ENCODE data around the gene CA10.

CA10 gene

DNA sequence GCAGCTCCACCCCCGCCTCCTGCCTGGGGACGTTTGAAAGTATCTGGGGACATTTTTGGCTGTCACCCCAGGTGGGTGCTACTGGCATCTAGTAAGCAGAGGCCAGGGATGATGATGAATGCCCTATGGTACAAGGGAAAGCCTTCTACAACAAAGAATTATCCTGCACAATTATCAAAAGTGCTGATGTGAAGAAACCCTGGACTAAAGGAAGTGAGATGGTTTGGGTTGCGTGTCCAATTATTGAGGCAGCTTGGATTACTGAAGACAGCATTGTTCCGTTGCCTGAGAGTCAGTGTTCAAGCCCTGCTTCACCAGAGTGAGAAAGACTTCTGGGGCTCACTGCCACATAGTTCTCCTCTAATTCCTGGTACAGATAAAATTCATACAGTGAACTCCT, 343.4 kb downstream of the CA10 start:
- DNase-seq (ENCODE audit: low read depth), result no peak

DNA sequence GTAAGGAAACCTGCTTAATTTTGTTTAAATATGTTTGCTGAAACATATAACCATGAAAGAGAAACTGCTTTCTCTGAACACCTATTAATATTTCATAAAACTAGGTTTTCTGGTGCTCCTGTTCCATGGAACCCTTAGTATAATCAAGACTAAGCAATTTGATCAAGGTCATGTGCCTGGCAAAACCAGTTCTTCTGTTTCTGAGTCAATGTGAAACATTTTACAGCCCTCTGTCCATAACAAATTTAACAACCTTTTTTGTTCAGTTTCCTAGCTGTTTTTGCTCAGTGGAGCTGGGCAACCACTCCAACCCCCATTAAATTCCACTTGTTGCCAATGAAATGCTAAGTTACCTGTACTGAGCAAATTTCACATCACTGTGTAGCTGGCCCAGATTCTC, 344.0 kb downstream of the CA10 start:
- DNase-seq (ENCODE audit: low read depth), result no peak

- DNase-seq (ENCODE audit: low read depth), result no peak
Observed at GRCh38 chr17:51813784-51814174, 344.7 kb downstream of the CA10 start.

- no peak for DNase-seq (ENCODE audit: low read depth)
Observed at GRCh38 chr17:51813140-51813783, 345.3 kb downstream of the CA10 start.

DNA sequence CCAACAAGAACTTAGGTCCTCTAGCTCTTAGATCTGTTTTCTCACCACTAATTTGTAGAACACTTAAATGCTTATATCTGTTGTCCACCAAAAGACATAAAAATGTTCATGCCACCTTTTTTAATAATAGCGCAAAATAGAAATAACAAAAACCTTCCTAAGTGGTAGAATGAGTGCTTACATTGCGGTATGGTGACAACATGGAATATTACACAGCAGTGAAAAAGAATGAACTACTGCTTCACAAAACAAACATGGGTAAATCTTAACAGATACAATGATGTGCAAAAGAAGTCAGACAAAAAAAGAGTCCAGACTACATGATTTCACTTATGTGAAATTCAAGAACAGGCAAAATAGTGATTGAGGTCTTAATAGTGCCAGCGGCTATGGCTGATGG, 351.1 kb downstream of the CA10 start:
- DNase-seq (ENCODE audit: low read depth), result no peak

- DNase-seq (ENCODE audit: low read depth), result no peak
Observed at GRCh38 chr17:51805765-51806164, 352.7 kb downstream of the CA10 start.

DNA sequence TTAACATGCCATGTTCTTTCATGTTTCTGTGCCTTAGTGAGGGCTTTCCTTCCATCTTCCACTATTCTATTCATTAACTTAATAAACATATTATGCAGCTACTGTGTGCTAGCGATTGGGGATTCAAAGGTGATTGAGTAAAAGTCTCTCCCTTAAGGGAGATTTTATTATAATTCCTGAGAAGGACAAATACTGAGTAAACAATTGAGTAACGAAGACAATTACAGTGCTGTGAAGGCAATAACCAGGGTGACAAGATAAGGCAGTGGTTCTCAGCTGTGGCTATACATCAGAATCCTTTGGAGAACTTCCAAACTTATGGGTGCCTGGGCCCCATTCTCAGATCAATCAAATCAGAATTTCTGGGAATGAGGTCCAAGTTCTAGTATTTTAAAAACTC, 353.3 kb downstream of the CA10 start:
- no peak for DNase-seq (ENCODE audit: low read depth)

GRCh38 chr17:51803161-51803560, 355.4 kb downstream of the CA10 start:
- DNase-seq (ENCODE audit: low read depth), result no peak

DNA sequence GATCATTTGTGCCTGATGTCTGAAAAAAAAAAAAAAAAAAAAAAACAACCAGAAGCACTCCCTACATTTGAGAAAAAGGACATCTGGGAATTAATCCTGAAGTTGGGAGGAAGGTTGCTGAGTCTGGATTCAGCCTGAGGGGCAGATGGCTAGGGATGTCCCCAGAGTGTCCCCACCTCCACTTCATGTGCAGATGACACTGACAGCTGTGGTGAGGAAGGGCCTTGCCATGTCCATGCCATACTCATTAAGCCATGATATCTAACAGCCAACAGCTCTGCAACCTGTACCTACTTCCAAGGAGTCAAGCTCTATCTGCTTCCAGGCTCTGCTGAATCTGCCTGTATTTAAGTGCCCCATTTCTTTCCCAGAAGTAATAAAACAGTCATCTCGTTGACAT, 356.0 kb downstream of the CA10 start:
- DNase-seq (ENCODE audit: low read depth), result no peak

GRCh38 chr17:51801626-51802025, 356.9 kb downstream of the CA10 start:
- no peak for DNase-seq (ENCODE audit: low read depth)

DNA sequence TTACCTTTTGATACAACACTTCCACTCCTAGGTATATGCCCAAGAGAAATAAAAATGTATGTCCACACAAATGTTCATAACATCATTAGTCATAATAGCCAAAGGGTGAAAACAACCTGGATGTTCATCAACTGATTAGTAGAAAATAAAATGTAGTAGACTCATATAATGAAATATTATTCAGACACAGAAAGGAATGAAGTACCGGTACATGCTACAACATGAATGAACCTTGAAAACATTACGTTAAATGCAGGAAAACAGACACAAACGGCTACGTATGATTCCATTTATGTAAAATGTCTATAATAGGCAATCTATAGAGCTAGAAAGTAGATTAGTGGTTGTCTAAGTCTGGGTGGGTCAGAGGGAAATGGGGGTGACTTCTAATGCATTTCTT, 358.5 kb downstream of the CA10 start:
- no peak for DNase-seq (ENCODE audit: low read depth)

- no peak for DNase-seq (ENCODE audit: low read depth)
Observed at GRCh38 chr17:51799240-51799639, 359.3 kb downstream of the CA10 start.

- no peak for DNase-seq (ENCODE audit: low read depth)
Observed at GRCh38 chr17:51797150-51797549, 361.4 kb downstream of the CA10 start.

GRCh38 chr17:51796026-51796425, 362.5 kb downstream of the CA10 start:
- no peak for DNase-seq (ENCODE audit: low read depth)

GRCh38 chr17:51795401-51795800, 363.1 kb downstream of the CA10 start:
- DNase-seq (ENCODE audit: low read depth), result no peak

- DNase-seq (ENCODE audit: low read depth), result no peak
Observed at GRCh38 chr17:51794466-51794865, 364.0 kb downstream of the CA10 start.

DNA sequence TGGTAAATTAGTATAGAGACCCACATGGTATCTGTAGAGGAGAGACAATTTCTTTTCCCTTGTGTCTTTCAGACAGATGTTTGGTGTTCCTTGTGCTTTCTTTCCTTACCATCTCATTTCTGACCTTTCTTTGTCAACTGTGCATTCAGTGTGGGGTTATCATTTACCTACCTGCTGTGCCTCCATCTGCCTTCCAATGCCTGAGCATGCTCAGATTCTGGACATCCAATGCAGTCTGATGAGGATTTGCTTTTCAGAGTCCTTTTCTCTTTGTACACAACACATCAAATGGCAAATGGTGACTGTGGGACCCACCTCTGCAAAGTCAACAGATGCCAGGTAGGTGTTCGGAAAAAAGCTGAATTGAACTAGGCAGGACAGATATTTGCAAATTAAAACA, 364.8 kb downstream of the CA10 start:
- no peak for DNase-seq (ENCODE audit: low read depth)

DNA sequence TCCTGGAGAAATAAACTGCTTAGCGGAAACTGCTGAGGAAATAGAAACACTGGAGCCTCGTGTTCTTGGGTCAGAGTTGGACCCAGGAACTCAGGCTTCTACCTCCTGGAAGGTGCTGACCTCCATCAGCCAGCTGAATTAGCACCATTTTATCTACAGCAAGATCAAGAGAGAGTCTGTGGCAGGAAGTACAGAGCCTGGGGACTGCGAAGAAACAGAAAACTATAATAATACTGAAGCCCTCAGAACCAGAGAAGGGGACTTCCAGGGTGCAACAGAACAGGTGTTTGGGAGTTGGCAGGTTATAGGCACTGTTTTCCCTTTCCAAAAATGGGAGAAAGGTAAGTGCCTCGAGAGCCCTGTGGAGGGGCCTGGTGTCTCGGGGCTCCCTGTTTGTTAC, 379.7 kb downstream of the CA10 start:
- DNase-seq (ENCODE audit: low read depth), result no peak

DNA sequence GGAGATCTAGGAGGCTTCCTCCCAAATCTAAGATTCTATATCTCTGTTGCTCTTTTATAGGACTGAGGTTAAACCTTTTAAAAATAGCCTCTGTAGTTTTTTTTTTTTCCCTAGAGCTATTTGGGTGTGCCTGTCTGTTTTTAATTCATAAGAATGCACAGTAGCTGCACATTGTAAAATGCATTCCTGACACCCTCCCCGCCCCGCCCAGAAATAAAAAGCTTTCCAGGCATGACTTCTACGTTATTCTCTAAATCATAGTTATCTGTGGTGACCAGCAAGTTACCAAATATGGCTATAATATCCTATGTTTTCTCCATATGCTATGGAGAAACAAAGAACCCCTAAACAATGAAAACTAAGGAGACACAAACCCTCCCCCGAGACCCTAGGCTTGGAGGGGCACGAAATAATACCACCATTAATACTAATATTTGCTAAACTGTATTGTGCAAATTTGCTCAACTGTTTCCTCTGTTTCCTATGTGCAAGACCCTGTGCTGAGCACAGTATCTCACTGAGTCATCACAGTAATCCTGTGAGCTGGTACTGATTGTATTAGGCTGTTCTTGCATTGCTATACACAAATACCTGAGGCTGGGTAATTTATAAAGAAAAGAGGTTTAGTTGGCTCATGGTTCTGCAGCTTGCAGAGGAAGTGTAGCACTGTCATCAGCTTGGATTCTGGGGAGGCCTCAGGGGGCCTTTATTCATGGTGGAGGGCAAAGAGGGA, 388.3 kb downstream of the CA10 start:
- DNase-seq (ENCODE audit: low read depth), result no peak

DNA sequence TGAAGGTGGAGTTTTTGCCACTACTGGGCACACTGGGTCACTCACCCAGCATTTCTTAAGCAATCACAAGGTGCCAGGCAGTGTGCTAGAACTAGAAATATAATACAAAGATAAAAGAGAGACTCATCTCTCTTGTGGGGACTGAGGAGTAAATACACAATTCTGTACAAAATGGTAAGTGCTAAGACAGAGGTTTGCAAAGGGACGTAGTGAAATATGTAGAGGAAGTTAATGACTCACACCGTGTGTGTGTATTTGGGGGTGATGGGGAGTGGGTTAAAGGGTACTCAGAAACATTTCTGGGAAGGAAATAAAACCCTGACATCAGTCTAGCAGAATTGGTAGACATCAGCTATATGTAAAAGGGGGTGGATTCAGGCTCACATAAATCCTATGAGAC, 389.3 kb downstream of the CA10 start:
- DNase-seq (ENCODE audit: low read depth), result no peak

GRCh38 chr17:51768706-51769105, 389.8 kb downstream of the CA10 start:
- no peak for DNase-seq (ENCODE audit: low read depth)

DNA sequence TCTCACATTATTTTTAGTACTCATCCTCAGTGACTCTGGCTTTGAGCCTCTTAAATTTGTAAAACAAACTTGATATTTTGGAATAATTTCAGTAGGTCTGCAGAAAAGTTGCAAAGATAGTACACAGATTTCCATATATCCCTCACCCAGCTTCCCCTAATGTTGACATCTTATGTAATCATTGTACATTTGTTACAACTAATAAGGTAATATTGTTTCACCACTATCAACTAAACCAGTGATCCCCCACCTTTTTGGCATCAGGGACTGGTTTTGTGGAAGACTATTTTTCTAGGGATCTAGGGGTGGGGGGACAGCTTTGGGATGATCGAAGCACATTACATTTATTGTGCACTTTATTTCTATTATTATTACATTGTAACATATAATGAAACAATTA, 391.2 kb downstream of the CA10 start:
- DNase-seq (ENCODE audit: low read depth), result no peak

- no peak for DNase-seq (ENCODE audit: low read depth)
Observed at GRCh38 chr17:51765282-51766135, 393.0 kb downstream of the CA10 start.

Data from HS-27A (cell line).